B cell (primary cell): ENCODE measurements around the gene SH3D19. TPM values are rescaled to one million over a fixed set of nuclear protein-coding genes. Genes with fewer than 3 reads are reported as not detected.

ENCODE experiments used
- ATAC-seq: fragments of 200-7000 bp; cut with Tn5 transposase; one replicate; pipeline ENCODE4 v1.10.0; 2021; ENCODE audit warnings: low read depth, mild to moderate bottlenecking, moderate number of reproducible peaks, moderate library complexity
- CTCF ChIA-PET: fragments of 350-600 bp; sonication (Branson Sonifier 250); formaldehyde crosslinking; loops from one replicate; lab custom pipeline; 2021; ENCODE audit warnings: antibody characterized with exemption, inconsistent platforms; lab: Charles Lee
- POLR2A ChIA-PET: fragments of 350-600 bp; sonication (Branson Sonifier 250); formaldehyde crosslinking; loops from one replicate; lab custom pipeline; 2021; ENCODE audit warnings: antibody characterized with exemption; lab: Charles Lee
- DNase-seq: peaks from one replicate; pipeline ENCODE4 v3.0.0; 2013
- H2AFZ ChIP-seq: 2 replicates; pipeline ENCODE4 v1.6.1; 2012; ENCODE audit warnings: mild to moderate bottlenecking, low read depth, low read length; ENCODE audit not compliant: insufficient read depth, poor library complexity, severe bottlenecking
- H3K27ac ChIP-seq, 2 donors: 1 replicate in 1 of 2; 2 replicates in 1 of 2; pipeline ENCODE4 v1.5.1; 2012 to 2013; ENCODE audit warnings: low read length in 2 of 2, mild to moderate bottlenecking in 2 of 2, moderate library complexity in 1 of 2
- H3K27me3 ChIP-seq, 4 experiments: fragments of 200-600 bp in 1 of 4; sonication (generic) in 1 of 4; replicated peaks in 1 of 4; 1 replicate in 2 of 4; 2 replicates in 2 of 4; pipeline versions ENCODE4 v1.6.1 to v1.7.0; 2013 to 2016; ENCODE audit warnings: low read length in 3 of 4, mild to moderate bottlenecking in 2 of 4, mixed read lengths in 1 of 4, moderate library complexity in 1 of 4; ENCODE audit not compliant: insufficient read depth in 4 of 4, control insufficient read depth in 3 of 4; ENCODE audit errors: control extremely low read depth in 1 of 4
- H3K36me3 ChIP-seq, 2 experiments: replicated peaks in 1 of 2; 1 replicate in 1 of 2; 2 replicates in 1 of 2; pipeline versions ENCODE4 v1.6.1 to v1.7.1; 2013; ENCODE audit warnings: low read length in 1 of 2; ENCODE audit not compliant: insufficient read depth in 2 of 2, control insufficient read depth in 1 of 2; ENCODE audit errors: control extremely low read depth in 1 of 2, extremely low read depth in 1 of 2
- H3K4me1 ChIP-seq, 2 donors: fragments of 200-600 bp in 1 of 2; sonication (generic) in 1 of 2; 1 replicate in 1 of 2; 2 replicates in 1 of 2; pipeline versions ENCODE4 v1.5.1 to v1.6.1; 2013 to 2017; ENCODE audit warnings: low read length in 2 of 2; ENCODE audit not compliant: control insufficient read depth in 2 of 2, insufficient read depth in 2 of 2
- H3K4me2 ChIP-seq: replicated peaks from 2 replicates; pipeline ENCODE3; 2012; ENCODE audit warnings: mild to moderate bottlenecking, low read depth, low read length; ENCODE audit not compliant: poor library complexity, severe bottlenecking
- H3K4me3 ChIP-seq, 5 experiments: fragments of 200-600 bp in 1 of 5; sonication (generic) in 1 of 5; 1 replicate in 3 of 5; 2 replicates in 2 of 5; pipeline versions ENCODE4 v1.5.1 to v1.7.0; 2011 to 2016; ENCODE audit warnings: low read length in 4 of 5, mild to moderate bottlenecking in 4 of 5, low read depth in 2 of 5, control low read depth in 1 of 5, moderate library complexity in 1 of 5; ENCODE audit not compliant: insufficient read depth in 1 of 5; ENCODE audit errors: control extremely low read depth in 1 of 5, extremely low read depth in 1 of 5
- H3K79me2 ChIP-seq: fragments of 200-600 bp; sonication (generic); one replicate; pipeline ENCODE4 v1.6.0; 2016; ENCODE audit warnings: low read length; ENCODE audit not compliant: control insufficient read depth, insufficient read depth
- H3K9ac ChIP-seq: fragments of 200-600 bp; sonication (generic); 2 replicates; pipeline ENCODE4 v1.6.1; 2017; ENCODE audit warnings: mild to moderate bottlenecking, low read length, moderate library complexity
- H3K9me3 ChIP-seq, 3 donors: one replicate each; pipeline versions ENCODE4 v1.6.1 to v1.7.1; 2013; ENCODE audit warnings: low read length in 2 of 3; ENCODE audit not compliant: control insufficient read depth in 2 of 3, insufficient read depth in 1 of 3; ENCODE audit errors: control extremely low read depth in 1 of 3
- H4K20me1 ChIP-seq: 2 replicates; pipeline ENCODE4 v1.6.0; 2012; ENCODE audit warnings: mild to moderate bottlenecking, low read length; ENCODE audit not compliant: insufficient read depth, control insufficient read depth, poor library complexity, severe bottlenecking
- H3K27ac Mint-ChIP-seq: one replicate; pipeline ENCODE4 v1.8.0; 2021; ENCODE audit warnings: mixed read lengths
- H3K27me3 Mint-ChIP-seq: one replicate; pipeline ENCODE4 v1.8.0; 2021; ENCODE audit warnings: mixed read lengths
- H3K4me1 Mint-ChIP-seq: one replicate; pipeline ENCODE4 v1.8.0; 2021; ENCODE audit warnings: mixed read lengths
- H3K4me3 Mint-ChIP-seq: one replicate; pipeline ENCODE4 v1.8.0; 2021; ENCODE audit warnings: mixed read lengths
- H3K9me3 Mint-ChIP-seq: one replicate; pipeline ENCODE4 v1.8.0; 2022; ENCODE audit warnings: mixed read lengths; ENCODE audit not compliant: insufficient read depth
- EZH2 ChIP-seq: IDR thresholded peaks from 2 replicates; pipeline ENCODE4 v1.6.1; 2012; ENCODE audit warnings: borderline replicate concordance, low read depth, mild to moderate bottlenecking, moderate library complexity, low read length; ENCODE audit not compliant: insufficient read depth, poor library complexity, severe bottlenecking
- WGBS: methylation state at CpG from one replicate; pipeline ENCODE4 v1.1.5; 2013; ENCODE audit warnings: missing lambda C conversion rate; ENCODE audit not compliant: insufficient coverage; 5-methylcytosine and 5-hydroxymethylcytosine counted together
- intact Hi-C: fragments of 100-400 bp; cut with micrococcal nuclease; formaldehyde crosslinking; loops from one replicate; pipeline ENCODE4 v1.10.0; 2022
- polyA plus RNA-seq: library from polyadenylated mRNA; depleted of rRNA; stranded (reverse); fragments of >200 nt; gene quantifications from 2 replicates; pipeline ENCODE4 v1.2.3, GENCODE V29; 2012
- total RNA-seq, 2 donors: library from RNA; stranded (reverse); fragments of 120-200 nt in 1 of 2; gene quantifications; 1 replicate in 1 of 2; 2 replicates in 1 of 2; pipeline versions ENCODE4 v1.2.3 to v1.2.4, GENCODE V29; 2013 to 2022
- TF ChIP-seq, protein P1 (sequence below): fragments of 200-600 bp; IDR thresholded peaks from one replicate; pipeline ENCODE4 v1.8.0; 2022; ENCODE audit warnings: antibody characterized with exemption, mild to moderate bottlenecking

The SH3D19 gene
- total and polyA plus RNA-seq, 2 donors (not counting 1 experiment from before 2014, with no cell fraction given): 0.01 TPM; not detected in 1

DNA sequence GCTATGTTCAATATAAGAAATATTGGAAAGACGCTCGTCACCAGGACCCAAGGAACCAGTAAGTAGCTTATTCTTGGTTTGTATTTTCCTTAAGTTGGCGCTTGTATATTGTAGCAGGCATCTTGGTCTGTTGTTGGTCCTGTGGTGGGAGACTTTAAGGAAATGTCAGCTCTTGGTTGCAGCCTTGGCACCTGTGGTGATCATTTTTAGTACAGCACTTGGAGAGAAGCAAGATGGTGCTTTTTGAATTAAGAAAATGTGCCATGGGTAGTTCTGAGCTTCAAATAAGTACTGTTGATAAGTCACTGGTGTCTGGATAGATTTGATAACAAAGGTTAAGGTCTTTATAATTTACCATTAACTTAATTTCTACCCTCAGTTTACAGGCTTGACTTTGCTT is 224.9 kb downstream of the SH3D19 start:
- H3K4me2 ChIP-seq: peak overlapping the region; percentile 77
- peaks cover 13% of the 10 kb centered on the region for H3K79me2 ChIP-seq
- H3K27ac ChIP-seq: peak overlapping the region in 1 of 2 donors; percentile 87
- Mint-ChIP-seq H3K9me3 (no peaks in the 10 kb centered on the region), H3K4me3 (peak overlapping the region; percentile 95), H3K27me3 (no peaks in the 10 kb centered on the region), H3K27ac (peak overlapping the region; percentile 98), H3K4me1 (peaks cover 39% of the 10 kb centered on the region)
- peaks cover 10 to 47% of the 10 kb centered on the region in 2 experiments for H3K36me3 ChIP-seq
- H3K27me3 ChIP-seq: no peaks in the 10 kb centered on the region
- intact Hi-C loops: no loop called here
- TF ChIP-seq EZH2: no peak
- TF ChIP-seq, protein P1, sequence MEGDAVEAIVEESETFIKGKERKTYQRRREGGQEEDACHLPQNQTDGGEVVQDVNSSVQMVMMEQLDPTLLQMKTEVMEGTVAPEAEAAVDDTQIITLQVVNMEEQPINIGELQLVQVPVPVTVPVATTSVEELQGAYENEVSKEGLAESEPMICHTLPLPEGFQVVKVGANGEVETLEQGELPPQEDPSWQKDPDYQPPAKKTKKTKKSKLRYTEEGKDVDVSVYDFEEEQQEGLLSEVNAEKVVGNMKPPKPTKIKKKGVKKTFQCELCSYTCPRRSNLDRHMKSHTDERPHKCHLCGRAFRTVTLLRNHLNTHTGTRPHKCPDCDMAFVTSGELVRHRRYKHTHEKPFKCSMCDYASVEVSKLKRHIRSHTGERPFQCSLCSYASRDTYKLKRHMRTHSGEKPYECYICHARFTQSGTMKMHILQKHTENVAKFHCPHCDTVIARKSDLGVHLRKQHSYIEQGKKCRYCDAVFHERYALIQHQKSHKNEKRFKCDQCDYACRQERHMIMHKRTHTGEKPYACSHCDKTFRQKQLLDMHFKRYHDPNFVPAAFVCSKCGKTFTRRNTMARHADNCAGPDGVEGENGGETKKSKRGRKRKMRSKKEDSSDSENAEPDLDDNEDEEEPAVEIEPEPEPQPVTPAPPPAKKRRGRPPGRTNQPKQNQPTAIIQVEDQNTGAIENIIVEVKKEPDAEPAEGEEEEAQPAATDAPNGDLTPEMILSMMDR: no peak
- WGBS: 6% methylated on average over 3 of the region's 3 CpGs
- DNase-seq (no peak), ATAC-seq (no peak)
- no peak overlapping the region for H2AFZ ChIP-seq
- H3K4me1 ChIP-seq: peaks cover 26 to 31% of the 10 kb centered on the region in 2 donors
- ChIA-PET POLR2A (interaction anchor here (0.6 to 4.5 kb wide), 2 partner anchors 85 to 1362 kb away, joined by 3 to 19 read pairs; partner anchors contain the start of gene LRBA), CTCF (no interaction called here)
- peak overlapping the region; percentile 91 for H3K9ac ChIP-seq
- H3K9me3 ChIP-seq: no peaks in the 10 kb centered on the region
- H4K20me1 ChIP-seq: peaks cover 27% of the 10 kb centered on the region
- H3K4me3 ChIP-seq: peak overlapping the region; percentile 82 to 99 (median 90)

DNA sequence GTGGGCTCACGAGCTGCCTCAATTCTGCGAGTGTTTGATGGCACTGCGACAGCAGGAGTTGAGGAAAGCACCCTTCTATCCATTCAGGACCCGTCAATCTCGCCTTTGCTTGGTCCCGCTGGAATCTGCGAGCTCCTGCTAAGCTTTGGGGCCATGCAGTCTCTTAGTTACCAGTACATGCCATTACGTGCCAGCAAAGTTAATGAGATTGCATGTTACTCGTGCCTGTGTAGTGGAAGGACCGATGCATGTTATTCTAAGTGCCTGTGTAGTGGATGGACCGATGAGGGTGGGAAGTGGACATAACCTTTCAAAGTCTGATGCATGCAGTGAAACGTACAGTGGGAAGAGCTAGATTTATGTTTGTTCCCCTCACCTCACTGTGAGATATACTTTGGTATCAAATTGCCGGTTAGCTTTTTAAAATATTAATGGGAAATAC is 225.4 kb downstream of the SH3D19 start:
- Histone ChIP-seq H3K4me2 (peak overlapping the region; percentile 77), H3K4me1 (peaks cover 26 to 31% of the 10 kb centered on the region in 2 donors), H3K4me3 (peak overlapping the region; percentile 82 to 99 (median 90)), H3K9me3 (no peaks in the 10 kb centered on the region), H2AFZ (peak overlapping the region; percentile 67), H3K27me3 (no peaks in the 10 kb centered on the region), H3K79me2 (peaks cover 13% of the 10 kb centered on the region), H3K9ac (peak overlapping the region; percentile 91), H4K20me1 (peaks cover 25% of the 10 kb centered on the region), H3K36me3 (peaks cover 10 to 42% of the 10 kb centered on the region in 2 experiments), H3K27ac (peak overlapping the region; percentile 87 to 90)
- Mint-ChIP-seq H3K27ac (peak overlapping the region; percentile 98), H3K4me3 (peak overlapping the region; percentile 95), H3K4me1 (peaks cover 39% of the 10 kb centered on the region), H3K27me3 (peaks cover 5% of the 10 kb centered on the region), H3K9me3 (no peaks in the 10 kb centered on the region)
- no peak for TF ChIP-seq EZH2
- TF ChIP-seq, protein P1: no peak
- CTCF ChIA-PET: no interaction called here
- ATAC-seq (no peak), DNase-seq (no peak)
- POLR2A ChIA-PET: interaction anchor here (0.6 to 4.5 kb wide), 2 partner anchors 84 to 1363 kb away, joined by 3 to 19 read pairs; partner anchors contain the start of gene LRBA
- intact Hi-C loops: loop anchor here (1.0 to 10.0 kb wide), 5 partner anchors 85 to 1679 kb away; partner anchors contain the start of genes ARFIP1, GATB, LRBA and TIGD4
- WGBS: 0% methylated on average over 8 of the region's 13 CpGs
